ENCODE measurements around the gene CNNM2.

- TF ChIP-seq POLR2AphosphoS5 (IDR thresholded peaks at IDR 0.05; ENCODE audit: low read depth), result no peak
- TF ChIP-seq GABPA (IDR thresholded peaks at IDR 0.05; ENCODE audit: low read depth), result no peak
- no peak for TF ChIP-seq CTCF (IDR thresholded peaks at IDR 0.05; ENCODE audit: insufficient read depth, low read length)
These were observed 131.1 kb downstream of the CNNM2 start for GRCh38 chr10:103049237-103049636.
